NCI-H1048 (cell line): ENCODE data around the gene PARD3B.

Experiments used
- DNase-seq: peaks from one replicate; lab custom pipeline; 2025; lab: John Stamatoyannopoulos, UW

Gene PARD3B

GRCh38 chr2:204655101-204655500 is 109.8 kb downstream of the PARD3B start:
- DNase-seq: no peak

GRCh38 chr2:204655626-204656025 is 110.4 kb downstream of the PARD3B start:
- DNase-seq: no peak

DNA sequence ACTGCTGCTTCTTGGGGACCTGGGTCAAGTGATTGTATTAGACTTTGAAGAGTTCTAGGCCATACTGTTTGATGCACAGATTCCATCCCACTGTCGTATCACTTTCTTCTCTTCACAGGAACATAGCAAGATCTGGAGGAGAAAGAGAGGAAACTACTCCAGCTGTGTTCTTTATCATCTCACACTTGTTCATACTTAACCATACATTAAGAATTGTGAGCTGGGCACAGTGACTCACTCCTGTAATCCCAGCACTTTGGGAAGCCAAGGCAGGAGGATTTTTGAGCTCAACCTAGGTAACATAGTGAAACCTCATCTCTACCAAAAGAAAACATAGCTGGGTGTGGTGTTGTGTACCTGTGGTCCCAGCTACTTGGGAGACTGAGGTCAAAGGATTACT is 111.7 kb downstream of the PARD3B start:
- no peak for DNase-seq

GRCh38 chr2:204662956-204663355 is 117.7 kb downstream of the PARD3B start:
- DNase-seq: no peak

DNA sequence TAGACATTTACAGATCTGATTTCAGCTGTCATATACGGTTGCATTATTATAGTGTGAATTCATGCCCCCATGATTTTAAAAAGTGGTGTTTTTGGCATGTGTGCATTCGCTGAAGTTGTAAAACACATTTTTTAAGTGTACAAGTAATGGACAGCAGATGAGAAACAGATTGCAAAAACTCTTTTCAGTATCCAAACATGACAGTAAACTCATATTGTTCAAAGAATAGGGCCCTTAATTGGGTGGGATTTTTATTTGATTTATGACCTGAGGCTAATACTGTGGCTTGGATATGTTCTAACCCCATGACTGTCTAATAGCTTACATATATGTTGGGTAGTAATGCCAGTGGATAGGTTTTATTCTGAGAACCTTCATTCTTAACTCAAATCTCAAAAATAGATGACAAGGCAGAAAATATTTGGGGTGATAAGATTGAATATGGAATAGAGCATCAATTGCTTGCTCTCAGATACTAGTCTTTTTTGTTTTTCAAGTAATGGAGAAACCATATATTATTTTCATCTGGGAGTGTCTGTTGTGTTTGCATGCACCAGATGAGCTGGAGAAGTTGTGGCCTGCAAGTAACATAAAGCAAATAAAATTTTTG is 118.6 kb downstream of the PARD3B start:
- no peak for DNase-seq

DNA sequence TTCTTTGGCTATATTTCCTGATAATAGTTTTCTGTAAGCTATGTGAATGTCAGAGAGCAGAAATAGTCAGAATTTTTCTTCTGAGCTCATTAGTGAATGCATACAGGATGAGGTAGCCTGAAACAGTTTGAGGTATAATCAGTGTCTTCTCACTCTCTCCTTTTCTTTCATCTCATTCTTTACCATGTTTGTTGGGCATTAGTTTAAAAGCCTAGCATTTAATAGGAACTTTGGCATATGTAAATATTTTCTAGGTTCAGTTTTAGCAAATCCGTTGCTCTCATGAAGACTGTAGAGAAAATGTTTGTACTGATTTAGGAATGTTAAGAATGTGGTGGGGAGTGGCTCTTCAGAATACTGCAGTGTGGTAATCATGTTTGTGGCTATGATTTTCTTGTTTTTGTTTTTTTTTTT is 119.4 kb downstream of the PARD3B start:
- DNase-seq: no peak

- DNase-seq: no peak
These were observed 119.9 kb downstream of the PARD3B start for GRCh38 chr2:204665207-204665606.

- no peak for DNase-seq
These were observed 120.5 kb downstream of the PARD3B start for GRCh38 chr2:204665771-204666170.

DNA sequence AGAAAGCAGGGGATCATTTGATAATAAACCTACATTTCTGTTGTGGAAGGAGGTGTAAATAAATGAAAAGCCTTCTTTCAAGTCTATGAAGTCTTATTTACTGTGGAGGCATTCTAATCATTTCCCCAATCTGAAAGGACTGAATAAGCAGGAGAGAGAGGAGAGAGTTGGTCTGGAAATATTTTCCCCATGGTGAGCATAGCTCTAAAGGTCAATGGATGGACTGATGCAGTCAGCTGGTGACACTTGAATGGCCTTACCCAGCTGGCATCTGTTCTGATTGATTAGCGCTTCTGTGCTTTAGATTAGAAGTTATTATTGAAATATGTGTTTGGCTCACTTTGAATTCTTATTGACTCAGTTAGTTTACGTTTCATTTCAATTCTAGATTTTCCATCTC is 122.7 kb downstream of the PARD3B start:
- no peak for DNase-seq

- DNase-seq: no peak
These were observed 124.1 kb downstream of the PARD3B start for GRCh38 chr2:204669382-204669781.

DNA sequence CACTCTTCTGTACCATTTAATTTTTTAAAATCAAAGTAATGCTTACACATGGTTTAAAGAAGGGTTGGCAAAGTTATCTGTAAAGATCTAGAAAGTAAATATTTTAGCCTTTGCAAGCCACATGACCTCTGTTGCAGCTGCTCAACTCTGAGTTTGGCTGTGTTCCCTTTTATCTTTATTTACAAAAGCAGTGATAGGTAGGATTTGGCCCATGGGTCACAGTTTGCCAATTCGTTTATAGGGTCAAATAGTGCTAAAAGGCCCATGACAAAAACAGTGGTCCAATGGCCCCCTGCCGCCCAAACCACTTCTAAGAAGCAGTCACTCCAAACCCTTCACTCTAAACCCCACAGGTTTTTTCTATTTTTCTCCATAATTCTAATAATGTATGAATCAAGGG is 124.8 kb downstream of the PARD3B start:
- DNase-seq: no peak

- no peak for DNase-seq
These were observed 125.5 kb downstream of the PARD3B start for GRCh38 chr2:204670756-204671155.

DNA sequence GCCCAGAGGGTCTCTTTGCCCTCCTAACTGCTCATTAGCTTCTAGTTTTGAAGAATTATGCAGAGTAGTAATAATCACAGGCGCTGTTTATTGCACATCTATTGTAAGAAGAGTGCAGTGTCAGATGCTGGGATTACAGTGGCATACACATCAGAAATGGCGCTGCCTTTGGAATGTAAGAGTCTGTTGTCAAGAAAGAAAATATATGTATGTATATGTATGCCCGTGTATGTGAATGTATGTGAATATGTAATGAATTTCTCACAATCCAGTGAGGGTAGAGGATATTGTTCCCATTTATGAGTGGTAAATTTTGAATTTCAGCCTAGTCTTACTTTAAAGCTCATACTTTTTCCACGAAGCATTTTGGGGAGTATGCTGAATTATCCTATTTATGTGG is 127.5 kb downstream of the PARD3B start:
- DNase-seq: no peak

- DNase-seq: no peak
These were observed 128.6 kb downstream of the PARD3B start for GRCh38 chr2:204673877-204674276.

GRCh38 chr2:204678031-204678430 is 132.8 kb downstream of the PARD3B start:
- DNase-seq: no peak

DNA sequence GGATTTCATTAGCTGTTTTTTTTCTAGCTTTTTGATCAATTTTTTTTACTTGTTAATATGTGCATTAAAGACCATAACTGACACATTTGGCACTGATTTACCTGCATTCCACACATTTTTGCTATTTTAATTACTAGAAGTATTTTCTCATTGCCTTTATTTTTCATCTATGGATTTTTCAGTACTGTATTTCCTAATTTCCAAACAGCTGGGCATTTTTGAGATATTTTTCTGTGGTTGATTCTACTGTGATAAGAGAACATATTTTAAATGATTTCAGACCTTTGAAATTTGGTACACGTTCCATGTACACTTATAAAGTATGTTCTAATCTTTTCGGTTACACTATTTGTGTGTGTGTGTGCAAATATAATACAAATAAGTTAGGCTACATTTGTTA is 135.3 kb downstream of the PARD3B start:
- no peak for DNase-seq

DNA sequence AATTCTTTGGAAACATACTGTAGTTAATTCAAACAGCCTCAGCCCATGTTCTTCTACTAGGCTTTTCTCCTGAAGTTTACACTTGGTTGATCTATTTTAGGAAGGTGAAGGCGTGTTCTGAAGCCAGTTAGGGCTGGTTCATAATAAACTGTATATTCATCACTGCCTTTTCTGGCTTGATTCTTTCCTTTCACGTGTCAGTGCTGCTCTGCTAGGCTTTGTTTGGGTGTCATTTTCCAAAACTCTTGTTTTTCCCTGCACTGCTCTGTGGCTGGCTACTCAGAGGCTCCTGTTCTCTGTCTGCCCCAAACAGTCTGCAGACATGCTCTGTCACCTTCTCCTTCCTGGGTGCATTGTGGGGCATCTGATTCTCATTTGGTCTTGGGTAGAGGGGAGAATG is 136.1 kb downstream of the PARD3B start:
- no peak for DNase-seq

DNA sequence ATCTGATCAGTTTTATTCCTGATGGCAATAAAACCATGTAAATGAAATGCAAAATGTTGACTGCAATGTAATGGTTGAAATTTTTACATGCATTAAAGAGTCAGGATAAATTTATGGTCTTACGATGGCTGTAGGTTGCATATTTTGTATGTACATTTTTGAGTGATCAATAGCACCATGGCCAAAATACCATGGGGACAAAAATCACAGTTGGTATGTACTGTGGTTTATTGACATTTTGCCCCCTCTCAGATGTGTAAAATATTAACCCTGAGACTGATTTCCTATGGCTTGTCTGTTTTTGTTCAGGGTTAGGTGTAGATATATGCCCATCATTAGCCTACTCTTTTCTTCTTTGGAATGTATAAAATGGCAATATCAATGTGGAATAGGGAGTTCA is 138.1 kb downstream of the PARD3B start:
- DNase-seq: no peak

DNA sequence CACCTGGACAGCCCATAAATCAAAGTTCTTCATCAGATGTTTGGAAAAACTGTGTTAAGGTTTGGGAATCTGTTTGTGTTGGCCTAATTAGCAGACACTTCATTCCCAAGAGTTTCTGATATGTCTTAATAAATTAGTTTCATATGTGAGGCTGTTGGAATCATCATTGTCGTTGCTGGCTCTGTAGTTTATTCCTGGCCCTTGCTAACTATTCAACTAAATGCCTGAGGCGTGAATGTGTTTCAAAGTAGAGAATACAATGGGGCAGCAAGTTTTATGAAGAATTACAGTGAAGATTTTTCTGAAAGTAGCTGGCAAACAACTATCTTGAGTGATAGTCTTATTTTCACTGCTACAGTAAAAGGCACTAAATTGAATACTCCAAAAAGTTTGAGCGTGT is 141.1 kb downstream of the PARD3B start:
- no peak for DNase-seq

DNA sequence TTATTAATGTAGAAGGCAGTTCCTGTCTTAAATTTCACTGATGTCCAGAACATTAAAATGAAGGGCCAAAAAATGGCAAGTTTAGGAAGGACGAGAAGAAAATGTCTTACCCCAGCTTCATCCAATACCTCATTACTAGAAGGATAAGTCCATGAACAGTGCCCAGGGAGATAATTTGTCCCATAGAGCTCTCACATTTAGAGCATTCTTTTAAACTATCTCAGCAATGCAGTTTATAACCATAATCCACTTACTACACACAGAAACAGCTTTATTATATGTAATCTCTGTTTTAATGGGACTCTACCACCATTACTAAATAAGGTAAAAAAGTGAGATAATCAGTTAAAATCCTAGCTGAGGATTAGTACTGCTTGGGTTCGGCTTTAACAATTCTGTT is 142.5 kb downstream of the PARD3B start:
- DNase-seq: no peak

DNA sequence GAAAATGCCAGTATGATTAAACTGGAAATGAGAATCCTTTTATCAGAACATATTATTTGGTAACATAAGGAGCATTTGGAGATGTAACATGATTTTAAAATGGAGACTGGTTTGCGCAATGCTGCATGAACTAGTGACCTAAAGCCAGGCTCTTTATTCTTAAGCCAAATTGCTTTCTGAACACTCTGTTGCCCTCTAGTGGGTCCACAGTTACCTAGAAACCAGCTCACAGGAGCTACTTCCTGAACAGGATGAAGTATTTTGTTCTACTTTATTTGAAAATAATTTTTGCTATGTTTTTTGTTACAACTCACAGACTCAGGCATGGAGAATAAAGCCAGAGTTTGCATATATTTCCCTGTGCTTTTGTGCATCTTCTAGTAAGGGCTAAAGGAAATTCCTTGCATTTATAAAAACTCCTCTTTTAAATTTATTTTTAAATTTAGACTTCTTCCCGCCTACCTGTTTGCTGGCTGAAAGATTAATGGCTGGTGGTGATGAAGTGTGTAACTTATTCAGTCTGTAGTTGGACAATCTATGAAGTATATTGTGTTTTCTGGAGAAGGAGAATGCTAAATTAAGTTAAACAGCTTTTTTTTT is 146.7 kb downstream of the PARD3B start:
- DNase-seq: no peak

GRCh38 chr2:204692790-204693189 is 147.5 kb downstream of the PARD3B start:
- no peak for DNase-seq

DNA sequence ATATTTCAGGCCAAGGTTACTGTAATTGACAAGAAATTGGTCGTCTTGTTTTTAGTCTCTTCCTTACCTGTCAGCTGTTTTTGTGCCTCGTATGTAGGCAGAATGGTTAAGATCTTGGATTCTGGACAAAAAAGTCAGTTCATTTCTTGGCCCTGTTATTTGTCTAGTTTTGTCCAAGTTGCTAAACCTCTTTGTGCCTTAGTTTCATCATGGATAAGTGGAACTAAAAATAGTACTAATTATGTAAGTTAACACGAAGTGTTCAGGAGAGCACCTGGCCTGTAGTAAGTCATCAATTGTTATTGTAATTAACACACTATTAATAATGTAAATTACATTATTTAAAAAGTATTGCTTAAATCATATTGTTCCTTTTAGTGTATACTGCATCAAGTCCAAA is 148.0 kb downstream of the PARD3B start:
- DNase-seq: no peak

GRCh38 chr2:204695506-204695905 is 150.2 kb downstream of the PARD3B start:
- no peak for DNase-seq
